DND-41 (cell line): ENCODE measurements around the gene RBP5.

ENCODE experiments used
- EZH2 ChIP-seq: IDR thresholded peaks from 3 replicates; pipeline ENCODE4 v1.6.1; 2012; ENCODE audit warnings: borderline replicate concordance, low read depth, mild to moderate bottlenecking, moderate library complexity, low read length, inconsistent platforms; ENCODE audit not compliant: severe bottlenecking
- TF ChIP-seq, protein P1 (sequence below): IDR thresholded peaks from 2 replicates; pipeline ENCODE4 v1.5.1; 2012; ENCODE audit warnings: borderline replicate concordance, low read length, moderate library complexity, mild to moderate bottlenecking; ENCODE audit not compliant: poor library complexity, severe bottlenecking; ENCODE audit errors: extremely low read depth

GRCh38 chr12:7152818-7153217 is 24.1 kb upstream of the RBP5 start:
- TF ChIP-seq, protein P1, sequence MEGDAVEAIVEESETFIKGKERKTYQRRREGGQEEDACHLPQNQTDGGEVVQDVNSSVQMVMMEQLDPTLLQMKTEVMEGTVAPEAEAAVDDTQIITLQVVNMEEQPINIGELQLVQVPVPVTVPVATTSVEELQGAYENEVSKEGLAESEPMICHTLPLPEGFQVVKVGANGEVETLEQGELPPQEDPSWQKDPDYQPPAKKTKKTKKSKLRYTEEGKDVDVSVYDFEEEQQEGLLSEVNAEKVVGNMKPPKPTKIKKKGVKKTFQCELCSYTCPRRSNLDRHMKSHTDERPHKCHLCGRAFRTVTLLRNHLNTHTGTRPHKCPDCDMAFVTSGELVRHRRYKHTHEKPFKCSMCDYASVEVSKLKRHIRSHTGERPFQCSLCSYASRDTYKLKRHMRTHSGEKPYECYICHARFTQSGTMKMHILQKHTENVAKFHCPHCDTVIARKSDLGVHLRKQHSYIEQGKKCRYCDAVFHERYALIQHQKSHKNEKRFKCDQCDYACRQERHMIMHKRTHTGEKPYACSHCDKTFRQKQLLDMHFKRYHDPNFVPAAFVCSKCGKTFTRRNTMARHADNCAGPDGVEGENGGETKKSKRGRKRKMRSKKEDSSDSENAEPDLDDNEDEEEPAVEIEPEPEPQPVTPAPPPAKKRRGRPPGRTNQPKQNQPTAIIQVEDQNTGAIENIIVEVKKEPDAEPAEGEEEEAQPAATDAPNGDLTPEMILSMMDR, result no peak
- TF ChIP-seq EZH2, result no peak
